Caco-2 (cell line): ENCODE measurements around the gene PLCB1. TPM values are rescaled to one million over a fixed set of nuclear protein-coding genes. Genes with fewer than 3 reads are reported as not detected.

Experiments used
- BruUV-seq: library from RNA; stranded (reverse); fragments of 400-500 nt; replicated peaks from 2 replicates; lab custom pipeline; 2021; lab: Mats Ljungman, UMichigan
- CTCF ChIA-PET: fragments of 300-600 bp; sonication (Branson Sonifier 250); formaldehyde crosslinking; loops from one replicate; lab custom pipeline; 2022; ENCODE audit warnings: antibody characterized with exemption; lab: Charles Lee
- POLR2A ChIA-PET: fragments of 300-600 bp; sonication (Branson Sonifier 250); formaldehyde crosslinking; loops from one replicate; lab custom pipeline; 2022; ENCODE audit warnings: antibody characterized with exemption; lab: Charles Lee
- DNase-seq, 2 experiments: peaks; one replicate each; pipeline versions ENCODE4 v3.0.0 to v3.0.0-alpha.2; 2020 to 2022
- H3K27me3 ChIP-seq: replicated peaks from 2 replicates; pipeline ENCODE4 v1.6.0; 2011; ENCODE audit warnings: low read length; ENCODE audit not compliant: control insufficient read depth, insufficient read depth
- H3K36me3 ChIP-seq: 2 replicates; pipeline ENCODE4 v1.5.1; 2011; ENCODE audit warnings: low read length; ENCODE audit not compliant: control insufficient read depth, insufficient read depth
- H3K4me1 ChIP-seq: fragments of 250-450 bp; sonication (Bioruptor Pico); 2 replicates; pipeline ENCODE4 v1.5.1; 2020; ENCODE audit warnings: mild to moderate bottlenecking
- H3K4me3 ChIP-seq: 2 replicates; pipeline ENCODE4 v1.5.1; 2011; ENCODE audit warnings: low read depth, mild to moderate bottlenecking, control low read depth, low read length
- H3K9me3 ChIP-seq: fragments of 250-450 bp; sonication (Bioruptor Pico); 2 replicates; pipeline ENCODE4 v1.5.1; 2020; ENCODE audit warnings: mild to moderate bottlenecking, moderate library complexity
- H3K27ac Mint-ChIP-seq: one replicate; pipeline ENCODE4 v1.8.0; 2022; ENCODE audit warnings: mixed read lengths; ENCODE audit not compliant: unreplicated experiment
- H3K27me3 Mint-ChIP-seq: one replicate; pipeline ENCODE4 v1.8.0; 2022; ENCODE audit warnings: mixed read lengths; ENCODE audit not compliant: insufficient read depth, unreplicated experiment
- H3K36me3 Mint-ChIP-seq: one replicate; pipeline ENCODE4 v1.8.0; 2022; ENCODE audit warnings: mild to moderate bottlenecking, mixed read lengths; ENCODE audit not compliant: insufficient read depth, unreplicated experiment
- H3K4me1 Mint-ChIP-seq: one replicate; pipeline ENCODE4 v1.8.0; 2022; ENCODE audit warnings: low read depth, mixed read lengths; ENCODE audit not compliant: unreplicated experiment
- H3K4me3 Mint-ChIP-seq: one replicate; pipeline ENCODE4 v1.8.0; 2022; ENCODE audit warnings: mild to moderate bottlenecking, moderate library complexity, mixed read lengths; ENCODE audit not compliant: unreplicated experiment
- H3K9me3 Mint-ChIP-seq: one replicate; pipeline ENCODE4 v1.8.0; 2022; ENCODE audit warnings: mixed read lengths; ENCODE audit not compliant: unreplicated experiment
- intact Hi-C: fragments of 100-400 bp; cut with micrococcal nuclease; formaldehyde crosslinking; loops from one replicate; pipeline ENCODE4 v1.10.0; 2022; ENCODE audit not compliant: unreplicated experiment
- total RNA-seq: library from RNA; stranded (reverse); gene quantifications from 2 replicates; pipeline ENCODE4 v1.2.3, GENCODE V29; 2022
- TF ChIP-seq, protein P1 (sequence below), 2 experiments: fragments of 200-600 bp in 1 of 2; IDR thresholded peaks; 1 replicate in 1 of 2; 2 replicates in 1 of 2; pipeline versions ENCODE4 v1.5.1 to v1.8.0; 2011 to 2022; ENCODE audit warnings: antibody characterized with exemption in 1 of 2, control low read depth in 1 of 2, inconsistent platforms in 1 of 2, low read depth in 1 of 2, low read length in 1 of 2, mild to moderate bottlenecking in 1 of 2, moderate library complexity in 1 of 2; ENCODE audit not compliant: insufficient read depth in 1 of 2, severe bottlenecking in 1 of 2, unreplicated experiment in 1 of 2

Gene PLCB1
- total RNA-seq, 1 experiment from 2014 or later: 105 TPM

DNA sequence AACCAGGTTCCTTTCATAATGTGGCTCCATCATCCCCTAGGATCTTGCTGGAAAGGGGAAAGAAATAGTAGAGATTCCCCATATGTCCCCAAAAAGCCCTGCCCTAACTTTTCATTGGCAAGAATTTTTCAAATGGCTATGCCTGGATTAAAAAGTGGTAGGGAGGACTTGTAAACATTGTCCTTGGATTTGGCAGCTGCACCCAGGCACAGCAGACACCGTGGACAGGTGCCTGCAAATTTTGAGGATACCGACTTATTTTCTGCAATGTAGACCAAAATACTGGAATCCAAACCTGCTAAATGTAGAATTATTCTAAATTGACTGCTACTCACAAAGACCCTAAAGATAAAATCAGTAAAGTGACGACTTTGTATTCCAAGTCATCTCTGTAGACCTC is 733.6 kb downstream of the PLCB1 start:
- POLR2A ChIA-PET: no interaction called here
- Histone ChIP-seq H3K4me1 (peaks cover 11% of the 10 kb centered on the region), H3K9me3 (no peaks in the 10 kb centered on the region), H3K27me3 (no peaks in the 10 kb centered on the region), H3K36me3 (no peaks in the 10 kb centered on the region), H3K4me3 (no peak overlapping the region)
- Mint-ChIP-seq H3K36me3 (peaks cover 6% of the 10 kb centered on the region), H3K27me3 (no peaks in the 10 kb centered on the region), H3K4me3 (no peak overlapping the region), H3K4me1 (peaks cover 4% of the 10 kb centered on the region), H3K9me3 (no peaks in the 10 kb centered on the region), H3K27ac (no peak overlapping the region)
- CTCF ChIA-PET: no interaction called here
- TF ChIP-seq, protein P1, sequence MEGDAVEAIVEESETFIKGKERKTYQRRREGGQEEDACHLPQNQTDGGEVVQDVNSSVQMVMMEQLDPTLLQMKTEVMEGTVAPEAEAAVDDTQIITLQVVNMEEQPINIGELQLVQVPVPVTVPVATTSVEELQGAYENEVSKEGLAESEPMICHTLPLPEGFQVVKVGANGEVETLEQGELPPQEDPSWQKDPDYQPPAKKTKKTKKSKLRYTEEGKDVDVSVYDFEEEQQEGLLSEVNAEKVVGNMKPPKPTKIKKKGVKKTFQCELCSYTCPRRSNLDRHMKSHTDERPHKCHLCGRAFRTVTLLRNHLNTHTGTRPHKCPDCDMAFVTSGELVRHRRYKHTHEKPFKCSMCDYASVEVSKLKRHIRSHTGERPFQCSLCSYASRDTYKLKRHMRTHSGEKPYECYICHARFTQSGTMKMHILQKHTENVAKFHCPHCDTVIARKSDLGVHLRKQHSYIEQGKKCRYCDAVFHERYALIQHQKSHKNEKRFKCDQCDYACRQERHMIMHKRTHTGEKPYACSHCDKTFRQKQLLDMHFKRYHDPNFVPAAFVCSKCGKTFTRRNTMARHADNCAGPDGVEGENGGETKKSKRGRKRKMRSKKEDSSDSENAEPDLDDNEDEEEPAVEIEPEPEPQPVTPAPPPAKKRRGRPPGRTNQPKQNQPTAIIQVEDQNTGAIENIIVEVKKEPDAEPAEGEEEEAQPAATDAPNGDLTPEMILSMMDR (IDR thresholded peaks at IDR 0.05; ENCODE audit: insufficient read depth in 1 of 2, low read depth in 1 of 2, low read length in 1 of 2, severe bottlenecking in 1 of 2, unreplicated experiment in 1 of 2): no peak
- no peak for DNase-seq
- no TSS peak for BruUV-seq
- intact Hi-C loops: no loop called here

DNA sequence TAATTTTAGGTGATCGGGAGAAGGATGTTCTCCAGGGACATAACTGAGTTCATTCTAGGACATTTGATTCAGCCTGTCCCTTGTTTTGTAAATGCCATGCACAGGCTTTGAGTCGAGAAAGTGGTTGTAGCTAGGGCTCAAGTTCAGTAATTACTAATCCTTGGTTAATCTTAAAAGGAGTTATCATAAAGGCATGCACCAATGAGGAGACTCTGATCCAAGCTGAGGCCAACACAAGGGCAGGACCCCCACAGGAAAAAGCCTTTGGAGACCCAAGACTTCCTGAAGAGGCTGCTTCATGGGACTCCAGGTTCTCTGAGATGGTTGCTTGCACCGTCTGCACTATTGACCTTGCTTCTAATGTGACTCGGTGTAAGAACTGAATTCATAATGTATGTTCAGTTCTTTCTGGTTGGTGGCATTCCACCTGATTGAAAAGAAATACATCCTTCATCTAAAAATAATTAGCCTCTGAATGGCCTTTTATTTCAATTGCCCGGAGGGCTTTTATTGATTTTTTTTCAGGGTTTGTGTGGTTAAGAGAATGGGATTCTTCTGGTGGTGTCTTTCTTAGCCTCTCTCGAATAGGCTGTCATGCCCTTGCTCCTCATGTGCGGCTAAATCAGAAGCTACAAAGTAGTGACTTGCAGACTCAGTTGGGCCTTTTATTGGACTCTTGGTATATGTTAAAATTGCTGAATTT is 735.1 kb downstream of the PLCB1 start:
- no peaks in the 10 kb centered on the region for H3K9me3 Mint-ChIP-seq
- Histone ChIP-seq H3K4me1 (peaks cover 26% of the 10 kb centered on the region), H3K9me3 (no peaks in the 10 kb centered on the region), H3K36me3 (no peaks in the 10 kb centered on the region), H3K4me3 (no peak overlapping the region), H3K27me3 (no peaks in the 10 kb centered on the region)
- TF ChIP-seq, protein P1 (IDR thresholded peaks at IDR 0.05; ENCODE audit: insufficient read depth in 1 of 2, low read depth in 1 of 2, low read length in 1 of 2, severe bottlenecking in 1 of 2, unreplicated experiment in 1 of 2): no peak
- no peak for DNase-seq
- peaks cover 8% of the 10 kb centered on the region for H3K4me1 Mint-ChIP-seq
- CTCF ChIA-PET: no interaction called here
- H3K27ac Mint-ChIP-seq: no peak overlapping the region
- intact Hi-C loops: no loop called here
- H3K4me3 Mint-ChIP-seq: no peak overlapping the region
- POLR2A ChIA-PET: no interaction called here
- BruUV-seq: no TSS peak
- peaks cover 6% of the 10 kb centered on the region for H3K36me3 Mint-ChIP-seq
- H3K27me3 Mint-ChIP-seq: no peaks in the 10 kb centered on the region

DNA sequence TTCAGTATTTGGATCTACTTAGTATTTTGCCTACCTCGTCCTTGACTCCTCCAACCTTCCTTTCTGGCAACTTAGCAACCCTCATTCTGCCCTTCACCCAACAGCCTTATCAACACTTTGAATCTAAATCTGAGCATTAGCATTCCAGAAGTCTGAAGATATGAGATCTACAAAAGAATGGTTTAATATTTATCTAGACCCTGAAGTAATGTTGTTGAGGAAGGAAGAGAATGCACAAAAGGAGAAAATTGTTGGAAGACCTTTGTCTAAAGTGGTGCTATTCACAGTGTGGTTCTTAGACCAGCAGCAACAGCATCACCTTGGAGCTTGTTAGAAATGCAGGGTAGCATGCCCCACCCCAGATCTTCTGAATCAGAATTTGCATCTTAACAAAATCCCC is 738.6 kb downstream of the PLCB1 start:
- Mint-ChIP-seq H3K27me3 (no peaks in the 10 kb centered on the region), H3K4me3 (no peak overlapping the region), H3K27ac (no peak overlapping the region), H3K4me1 (peaks cover 8% of the 10 kb centered on the region), H3K9me3 (no peaks in the 10 kb centered on the region), H3K36me3 (peaks cover 6% of the 10 kb centered on the region)
- Histone ChIP-seq H3K4me1 (peaks cover 28% of the 10 kb centered on the region), H3K36me3 (no peaks in the 10 kb centered on the region), H3K9me3 (no peaks in the 10 kb centered on the region), H3K4me3 (no peak overlapping the region), H3K27me3 (no peaks in the 10 kb centered on the region)
- BruUV-seq: no TSS peak
- TF ChIP-seq, protein P1 (IDR thresholded peaks at IDR 0.05; ENCODE audit: insufficient read depth in 1 of 2, low read depth in 1 of 2, low read length in 1 of 2, severe bottlenecking in 1 of 2, unreplicated experiment in 1 of 2): no peak
- ChIA-PET CTCF (no interaction called here), POLR2A (no interaction called here)
- intact Hi-C loops: no loop called here
- DNase-seq: peak in 1 of 2 experiments; percentile 3
